ENCODE measurements around the gene QRFPR.

- TF ChIP-seq POLR2A (IDR thresholded peaks at IDR 0.05) = no peak
- TF ChIP-seq, protein P1, sequence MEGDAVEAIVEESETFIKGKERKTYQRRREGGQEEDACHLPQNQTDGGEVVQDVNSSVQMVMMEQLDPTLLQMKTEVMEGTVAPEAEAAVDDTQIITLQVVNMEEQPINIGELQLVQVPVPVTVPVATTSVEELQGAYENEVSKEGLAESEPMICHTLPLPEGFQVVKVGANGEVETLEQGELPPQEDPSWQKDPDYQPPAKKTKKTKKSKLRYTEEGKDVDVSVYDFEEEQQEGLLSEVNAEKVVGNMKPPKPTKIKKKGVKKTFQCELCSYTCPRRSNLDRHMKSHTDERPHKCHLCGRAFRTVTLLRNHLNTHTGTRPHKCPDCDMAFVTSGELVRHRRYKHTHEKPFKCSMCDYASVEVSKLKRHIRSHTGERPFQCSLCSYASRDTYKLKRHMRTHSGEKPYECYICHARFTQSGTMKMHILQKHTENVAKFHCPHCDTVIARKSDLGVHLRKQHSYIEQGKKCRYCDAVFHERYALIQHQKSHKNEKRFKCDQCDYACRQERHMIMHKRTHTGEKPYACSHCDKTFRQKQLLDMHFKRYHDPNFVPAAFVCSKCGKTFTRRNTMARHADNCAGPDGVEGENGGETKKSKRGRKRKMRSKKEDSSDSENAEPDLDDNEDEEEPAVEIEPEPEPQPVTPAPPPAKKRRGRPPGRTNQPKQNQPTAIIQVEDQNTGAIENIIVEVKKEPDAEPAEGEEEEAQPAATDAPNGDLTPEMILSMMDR (IDR thresholded peaks at IDR 0.05) = no peak
These were observed 56.5 kb downstream of the QRFPR start for GRCh38 chr4:121324331-121324730.

All from testis (tissue), 2 donors.